Activated naive CD8-positive, alpha-beta T cell treated with anti-CD3 and anti-CD28 coated beads, Interleukin-2, amount 10 ng/mL, durations not matched to agents 7 days and 5 days (primary cell): ENCODE data around the gene SRRM3. TPM values are rescaled to one million over a fixed set of nuclear protein-coding genes. Genes with fewer than 3 reads are reported as not detected.
"Not testable (repeated sequence)": the region's sequence is repeated elsewhere in the genome, so short reads cannot be mapped to it uniquely, and the experiment has no call there.

Experiments
- ATAC-seq: fragments of 150-1000 bp; cut with Tn5 transposase; one replicate; pipeline ENCODE4 v1.10.0; 2021; ENCODE audit warnings: low read depth, moderate library complexity
- POLR2A ChIA-PET: fragments of 350-600 bp; sonication (Branson Sonifier 250); formaldehyde crosslinking; loops from one replicate; lab custom pipeline; 2021; ENCODE audit warnings: antibody characterized with exemption; lab: Charles Lee
- DNase-seq: peaks from one replicate; pipeline ENCODE4 v3.0.0; 2021
- H3K27ac Mint-ChIP-seq: one replicate; pipeline ENCODE4 v1.8.0; 2022; ENCODE audit warnings: mild to moderate bottlenecking, mixed read lengths
- H3K27me3 Mint-ChIP-seq: one replicate; pipeline ENCODE4 v1.8.0; 2022; ENCODE audit warnings: mild to moderate bottlenecking, moderate library complexity, mixed read lengths
- H3K36me3 Mint-ChIP-seq: one replicate; pipeline ENCODE4 v1.8.0; 2021; ENCODE audit warnings: mild to moderate bottlenecking, mixed read lengths
- H3K4me1 Mint-ChIP-seq: one replicate; pipeline ENCODE4 v1.8.0; 2021; ENCODE audit warnings: mixed read lengths
- H3K4me3 Mint-ChIP-seq: one replicate; pipeline ENCODE4 v1.8.0; 2022; ENCODE audit warnings: mild to moderate bottlenecking, moderate library complexity, mixed read lengths
- H3K9me3 Mint-ChIP-seq: one replicate; pipeline ENCODE4 v1.8.0; 2021; ENCODE audit warnings: mixed read lengths
- total RNA-seq, 2 experiments: library from RNA; stranded (reverse); gene quantifications; one replicate each; pipeline ENCODE4 v1.2.3, GENCODE V29; 2021

Gene SRRM3
- total RNA-seq, 2 experiments from 2014 or later, result not detected

DNA sequence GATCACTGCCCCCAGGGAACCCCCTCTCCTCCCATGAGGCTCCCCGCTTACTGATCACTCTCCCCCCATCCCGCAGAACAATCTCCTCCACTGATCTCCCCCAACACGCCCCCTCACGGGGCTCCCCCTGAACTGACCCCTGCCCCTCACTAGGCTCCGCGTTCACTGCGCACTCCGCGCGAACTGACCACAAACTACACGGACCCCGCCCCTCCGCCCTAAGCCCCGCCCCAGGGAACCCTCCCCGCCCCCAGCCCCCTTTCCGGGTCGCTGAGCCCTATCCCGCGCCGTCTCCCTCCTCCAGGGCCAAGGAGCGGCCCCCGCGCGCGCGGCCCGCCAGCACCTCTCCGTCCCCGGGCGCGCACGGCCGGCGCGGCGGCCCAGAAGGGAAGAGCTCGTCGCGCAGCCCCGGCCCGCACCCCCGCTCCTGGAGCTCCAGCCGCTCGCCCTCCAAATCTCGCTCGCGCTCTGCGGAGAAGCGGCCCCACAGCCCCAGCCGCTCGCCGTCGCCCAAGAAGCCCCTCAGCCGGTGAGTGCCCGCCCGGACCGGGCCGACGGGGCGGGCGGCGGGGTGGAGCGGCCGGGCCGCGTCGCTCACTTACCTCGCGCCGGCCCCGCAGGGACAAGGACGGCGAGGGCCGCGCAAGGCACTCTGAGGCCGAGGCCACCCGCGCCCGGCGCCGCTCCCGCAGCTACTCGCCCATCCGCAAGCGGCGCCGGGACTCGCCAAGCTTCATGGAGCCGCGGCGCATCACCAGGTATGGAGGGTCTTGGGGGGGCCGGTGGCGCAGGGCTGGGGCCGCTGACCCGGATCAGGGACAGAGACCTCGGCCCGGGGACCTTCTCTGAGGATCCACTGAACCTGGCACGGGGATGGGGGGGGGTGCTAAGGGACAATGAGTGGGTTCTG, 80.9 kb downstream of the SRRM3 start:
- peak overlapping the region; percentile 67 for H3K4me3 Mint-ChIP-seq
- H3K4me1 Mint-ChIP-seq, result peaks cover 10% of the 10 kb centered on the region
- no peaks in the 10 kb centered on the region for H3K9me3 Mint-ChIP-seq
- ATAC-seq (peak; percentile 25), DNase-seq (peak; percentile 49)
- H3K27me3 Mint-ChIP-seq, result peaks cover 54% of the 10 kb centered on the region
- H3K27ac Mint-ChIP-seq, result no peak overlapping the region
- POLR2A ChIA-PET, result interaction anchor here (1.8 kb wide), 1 partner anchor 35 kb away, joined by 7 read pairs; no protein-coding TSS in a partner anchor
- peaks cover 2% of the 10 kb centered on the region for H3K36me3 Mint-ChIP-seq

DNA sequence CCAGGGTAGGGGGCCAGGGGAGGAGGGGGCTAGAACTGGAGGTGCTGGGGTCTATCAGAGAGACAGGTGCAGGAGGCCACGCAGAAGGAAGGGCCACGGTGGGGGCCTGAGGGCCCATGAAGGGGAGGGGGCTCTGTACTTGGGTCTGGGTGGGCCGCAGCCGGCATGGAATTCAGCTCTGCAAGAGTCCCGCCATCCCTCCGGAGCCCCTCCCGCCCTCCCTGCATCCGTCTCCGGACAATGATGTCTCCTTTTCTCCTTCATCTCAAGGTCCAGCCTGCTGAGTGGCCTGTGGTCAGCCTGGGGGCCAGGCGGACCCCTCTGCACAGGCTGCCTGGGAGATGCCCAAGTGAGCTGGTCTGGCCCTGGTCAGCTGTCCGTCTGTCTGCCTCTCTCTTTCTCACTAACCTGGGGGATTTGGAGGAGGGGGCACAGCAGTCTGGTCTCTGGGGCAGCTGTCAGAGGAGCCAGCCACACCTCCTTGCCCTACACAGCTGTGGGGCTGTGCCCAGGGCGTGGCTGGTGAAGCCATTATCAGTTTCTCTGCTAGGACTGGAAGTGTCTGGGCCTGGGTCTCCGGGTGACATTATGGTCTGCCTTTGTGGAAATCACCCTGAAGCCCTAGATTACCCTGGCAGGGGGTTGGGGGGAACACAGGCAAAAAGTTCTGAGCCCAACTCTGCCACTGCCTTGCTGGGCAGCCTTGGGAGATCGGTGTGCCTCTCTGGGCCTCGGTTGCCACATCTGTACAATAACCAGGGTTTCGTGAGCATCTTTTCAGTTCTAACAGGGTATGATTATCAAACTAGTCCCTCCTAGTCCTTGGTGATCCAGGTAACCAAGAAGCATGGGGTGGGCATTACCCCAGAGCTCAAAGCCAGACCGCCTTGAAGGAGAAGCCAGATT, 81.8 kb downstream of the SRRM3 start:
- POLR2A ChIA-PET, result interaction anchor here (1.1 kb wide), 1 partner anchor 14 kb away, joined by 4 read pairs; no protein-coding TSS in a partner anchor
- H3K4me1 Mint-ChIP-seq, result peaks cover 10% of the 10 kb centered on the region
- peaks cover 2% of the 10 kb centered on the region for H3K36me3 Mint-ChIP-seq
- ATAC-seq (no peak), DNase-seq (no peak)
- H3K9me3 Mint-ChIP-seq, result no peaks in the 10 kb centered on the region
- peaks cover 53% of the 10 kb centered on the region for H3K27me3 Mint-ChIP-seq
- H3K4me3 Mint-ChIP-seq, result peak overlapping the region; percentile 62
- no peak overlapping the region for H3K27ac Mint-ChIP-seq

DNA sequence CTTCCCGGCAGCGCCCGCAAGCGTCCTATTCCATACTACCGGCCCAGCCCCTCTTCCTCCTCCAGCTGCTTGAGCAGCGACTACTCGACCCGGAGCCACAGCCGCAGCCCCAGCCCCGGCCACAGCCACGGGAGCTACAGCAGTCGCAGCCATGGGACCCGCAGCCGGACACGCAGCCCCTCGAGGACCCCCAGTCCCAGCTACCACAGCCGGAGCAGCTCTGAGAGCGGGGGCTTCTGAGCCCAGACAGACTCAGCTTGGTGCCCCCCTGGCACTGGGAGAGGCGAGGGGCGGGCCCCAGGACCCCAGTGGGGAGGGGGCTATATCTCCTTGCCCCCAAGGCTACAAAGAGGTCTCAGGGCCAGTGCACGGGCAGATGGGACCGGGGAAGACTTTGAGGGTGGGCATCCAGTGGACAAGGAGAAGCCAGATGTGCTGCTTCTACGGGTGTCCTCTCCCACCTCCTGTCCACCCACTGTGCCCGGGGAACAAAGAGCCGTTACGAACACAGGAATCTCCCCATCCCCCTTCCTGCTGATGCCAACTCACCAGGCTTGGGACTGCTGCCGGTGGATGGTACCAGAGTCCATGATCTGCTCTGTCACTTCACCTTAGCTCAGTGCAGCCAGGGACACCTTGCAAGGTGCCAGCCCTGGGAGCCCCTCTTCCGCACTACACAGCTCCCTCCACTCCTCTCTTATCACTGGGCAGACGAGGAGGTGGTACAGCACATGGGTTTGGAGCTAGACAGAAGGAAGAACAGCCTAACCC, 84.1 kb downstream of the SRRM3 start:
- no peak for ATAC-seq
- no peak overlapping the region for H3K4me3 Mint-ChIP-seq

GRCh38 chr7:76286842-76287403, 85.2 kb downstream of the SRRM3 start:
- peaks cover 28% of the 10 kb centered on the region for H3K27me3 Mint-ChIP-seq
- DNase-seq, result no peak
- no peaks in the 10 kb centered on the region for H3K9me3 Mint-ChIP-seq
- POLR2A ChIA-PET, result interaction anchor here (1.3 kb wide), 1 partner anchor 32 kb away, joined by 7 read pairs; no protein-coding TSS in a partner anchor
- ATAC-seq, result no peak
- peaks cover 12% of the 10 kb centered on the region for H3K4me1 Mint-ChIP-seq
- H3K27ac Mint-ChIP-seq, result no peak overlapping the region
- no peaks in the 10 kb centered on the region for H3K36me3 Mint-ChIP-seq
- H3K4me3 Mint-ChIP-seq, result no peak overlapping the region

More for the DNA sequence above, 84.1 kb downstream of the SRRM3 start:
- peaks cover 35% of the 10 kb centered on the region for H3K27me3 Mint-ChIP-seq
- peaks cover 2% of the 10 kb centered on the region for H3K36me3 Mint-ChIP-seq
- POLR2A ChIA-PET, result interaction anchor here (1.1 kb wide), 1 partner anchor 32 kb away, joined by 4 read pairs; no protein-coding TSS in a partner anchor
- no peak overlapping the region for H3K27ac Mint-ChIP-seq
- H3K4me1 Mint-ChIP-seq, result peaks cover 8% of the 10 kb centered on the region
- DNase-seq, result no peak
- H3K9me3 Mint-ChIP-seq, result no peaks in the 10 kb centered on the region

- POLR2A ChIA-PET, result interaction anchor here (0.8 to 2.7 kb wide), 4 partner anchors 12 to 67 kb away, joined by 3 to 24 read pairs (median 7); partner anchors contain the start of gene HSPB1
- not testable (repeated sequence) for H3K4me3 Mint-ChIP-seq, H3K27me3 Mint-ChIP-seq, DNase-seq, H3K9me3 Mint-ChIP-seq, H3K36me3 Mint-ChIP-seq, ATAC-seq, H3K4me1 Mint-ChIP-seq
- peak overlapping the region; percentile 86 for H3K27ac Mint-ChIP-seq
Measured at GRCh38 chr7:76290847-76291350, 89.2 kb downstream of the SRRM3 start.

DNA sequence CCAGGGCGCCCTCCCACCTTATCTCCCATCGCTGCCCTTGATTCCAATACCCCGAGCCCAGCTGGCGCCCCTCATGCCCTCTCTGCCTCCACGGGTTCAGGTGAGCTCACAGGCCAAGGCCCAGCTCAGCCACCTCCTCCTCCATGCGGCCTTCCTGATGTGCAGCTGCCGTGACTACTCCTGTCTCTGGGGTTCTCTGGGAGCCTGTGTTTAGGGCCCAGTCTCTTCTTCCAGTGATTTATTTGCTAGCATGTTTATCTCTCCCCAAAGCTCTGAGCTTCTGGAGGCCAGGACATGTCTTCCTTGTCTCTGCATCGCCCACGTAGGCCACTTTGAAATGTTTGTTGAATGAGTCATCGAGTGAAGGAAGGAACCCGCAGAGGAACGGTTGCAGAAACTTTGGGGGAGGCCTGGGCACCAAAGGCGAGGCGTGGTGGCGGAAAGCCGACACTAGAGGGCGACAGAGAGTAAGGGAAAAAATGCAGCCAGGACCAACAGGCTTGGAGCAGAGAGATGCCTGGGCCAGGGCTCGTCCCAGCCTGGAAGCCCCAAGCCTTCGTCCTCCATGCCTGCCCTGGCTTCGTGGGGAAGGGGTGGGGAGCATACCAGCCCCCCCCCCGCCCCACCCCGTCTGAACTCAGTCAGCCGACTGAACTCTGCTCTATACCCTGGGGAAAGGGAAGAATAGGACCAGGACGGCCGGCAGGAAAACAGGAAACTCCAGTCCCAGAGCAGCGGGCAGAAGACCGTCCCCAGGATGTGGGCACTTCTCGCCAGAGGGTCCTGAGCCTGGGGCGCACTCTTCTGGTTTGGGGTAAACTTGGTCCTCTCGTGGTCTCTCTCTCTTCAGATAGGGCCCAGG, 89.9 kb downstream of the SRRM3 start:
- POLR2A ChIA-PET, result interaction anchor here (0.7 to 2.7 kb wide), 6 partner anchors 11 to 66 kb away, joined by 3 to 24 read pairs (median 4); partner anchors contain the start of gene HSPB1
- Mint-ChIP-seq H3K27me3 (peaks cover 8% of the 10 kb centered on the region), H3K4me3 (peak overlapping the region; percentile 35)

DNA sequence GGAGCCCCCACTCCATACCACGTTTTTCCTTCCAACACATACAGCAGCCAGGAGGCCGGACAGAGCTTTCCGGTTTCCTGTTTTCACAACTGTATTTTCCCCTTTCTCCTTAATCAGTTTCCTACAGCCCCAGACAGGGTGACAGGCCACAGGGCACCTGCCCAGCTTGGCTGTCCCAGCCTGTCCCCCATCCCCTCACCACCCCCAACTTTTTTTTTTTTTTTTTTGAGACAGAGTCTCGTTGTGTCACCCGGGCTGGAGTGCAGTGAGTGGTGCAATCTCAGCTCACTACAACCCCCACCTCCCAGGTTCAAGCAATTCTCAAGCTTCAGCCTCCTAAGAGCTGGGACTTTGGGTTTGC, 90.5 kb downstream of the SRRM3 start:
- Mint-ChIP-seq H3K27ac (no peak overlapping the region), H3K9me3 (no peaks in the 10 kb centered on the region), H3K4me1 (peaks cover 8% of the 10 kb centered on the region), H3K27me3 (peaks cover 12% of the 10 kb centered on the region), H3K36me3 (no peaks in the 10 kb centered on the region), H3K4me3 (no peak overlapping the region)
- POLR2A ChIA-PET, result interaction anchor here (0.7 to 2.7 kb wide), 4 partner anchors 11 to 61 kb away, joined by 3 to 24 read pairs (median 8); partner anchors contain the start of gene HSPB1
- ATAC-seq (no peak), DNase-seq (no peak)

More for the DNA sequence above, 89.9 kb downstream of the SRRM3 start:
- Mint-ChIP-seq H3K4me1 (peaks cover 8% of the 10 kb centered on the region), H3K36me3 (no peaks in the 10 kb centered on the region), H3K9me3 (no peaks in the 10 kb centered on the region), H3K27ac (peak overlapping the region; percentile 86)
- peak; percentile 89 for DNase-seq
- peak; percentile 90 for ATAC-seq

- H3K36me3 Mint-ChIP-seq, H3K9me3 Mint-ChIP-seq, H3K4me3 Mint-ChIP-seq, ATAC-seq, H3K4me1 Mint-ChIP-seq, H3K27ac Mint-ChIP-seq, DNase-seq: not testable (repeated sequence)
- peaks cover 12% of the 10 kb centered on the region for H3K27me3 Mint-ChIP-seq
- POLR2A ChIA-PET, result interaction anchor here (1.5 to 2.7 kb wide), 3 partner anchors 10 to 60 kb away, joined by 3 to 24 read pairs (median 11); partner anchors contain the start of gene HSPB1
Measured at GRCh38 chr7:76292911-76293310, 91.2 kb downstream of the SRRM3 start.

DNA sequence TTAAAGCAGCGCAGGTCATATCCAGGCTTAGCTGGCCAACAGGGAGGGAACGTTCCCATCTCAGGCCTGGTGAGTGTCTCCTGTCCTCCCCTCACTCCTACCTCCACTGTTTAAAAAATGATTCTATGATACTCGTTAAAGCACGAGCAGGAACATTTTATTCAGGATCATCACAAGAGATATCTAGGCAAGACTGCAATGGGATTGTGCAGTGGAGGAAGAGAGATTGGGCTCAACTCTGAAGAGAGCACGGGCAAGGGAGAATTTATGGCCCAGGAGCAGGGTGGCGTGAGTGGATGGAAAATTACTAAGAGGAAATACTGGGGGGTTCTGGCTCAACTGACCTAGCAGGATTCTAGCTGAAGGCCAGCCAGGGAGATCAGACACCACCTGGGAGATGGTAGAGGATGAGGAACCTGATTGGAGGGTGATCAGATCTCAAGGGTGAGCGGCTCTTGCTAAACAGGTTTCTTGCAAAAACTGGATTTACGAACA, 91.8 kb downstream of the SRRM3 start:
- Mint-ChIP-seq H3K9me3 (no peaks in the 10 kb centered on the region), H3K4me3 (no peak overlapping the region), H3K27me3 (peaks cover 11% of the 10 kb centered on the region), H3K4me1 (peaks cover 8% of the 10 kb centered on the region), H3K36me3 (no peaks in the 10 kb centered on the region), H3K27ac (no peak overlapping the region)
- POLR2A ChIA-PET, result no interaction called here
- DNase-seq (no peak), ATAC-seq (no peak)

- Mint-ChIP-seq H3K4me1 (peaks cover 8% of the 10 kb centered on the region), H3K36me3 (no peaks in the 10 kb centered on the region), H3K27me3 (peaks cover 11% of the 10 kb centered on the region), H3K4me3 (no peak overlapping the region), H3K9me3 (no peaks in the 10 kb centered on the region), H3K27ac (no peak overlapping the region)
- DNase-seq (no peak), ATAC-seq (no peak)
- POLR2A ChIA-PET, result no interaction called here
Measured at GRCh38 chr7:76294344-76295024, 92.8 kb downstream of the SRRM3 start.
